A549 (cell line): ENCODE data around the gene PSMB9.

ENCODE experiments used
- CTCF ChIP-seq: fragments of >200 bp; sonication (Bioruptor Twin); formaldehyde crosslinking; IDR thresholded peaks from 3 replicates; pipeline ENCODE4 v1.5.1; 2016
- RCOR1 ChIP-seq: fragments of 150-350 bp; IDR thresholded peaks from 2 replicates; pipeline ENCODE4 v1.6.1; 2014; ENCODE audit warnings: antibody characterized with exemption, low read length, low read depth
- SMC3 ChIP-seq: fragments of >200 bp; sonication (Bioruptor Twin); formaldehyde crosslinking; IDR thresholded peaks from 3 replicates; pipeline ENCODE4 v1.6.1; 2018; ENCODE audit warnings: inconsistent platforms

- TF ChIP-seq SMC3, result no peak
- no peak for TF ChIP-seq RCOR1
- TF ChIP-seq CTCF, result no peak
These were observed 11.9 kb downstream of the PSMB9 start for GRCh38 chr6:32865724-32866443.
